ENCODE measurements around the gene TSPAN18.

Gene TSPAN18

DNA sequence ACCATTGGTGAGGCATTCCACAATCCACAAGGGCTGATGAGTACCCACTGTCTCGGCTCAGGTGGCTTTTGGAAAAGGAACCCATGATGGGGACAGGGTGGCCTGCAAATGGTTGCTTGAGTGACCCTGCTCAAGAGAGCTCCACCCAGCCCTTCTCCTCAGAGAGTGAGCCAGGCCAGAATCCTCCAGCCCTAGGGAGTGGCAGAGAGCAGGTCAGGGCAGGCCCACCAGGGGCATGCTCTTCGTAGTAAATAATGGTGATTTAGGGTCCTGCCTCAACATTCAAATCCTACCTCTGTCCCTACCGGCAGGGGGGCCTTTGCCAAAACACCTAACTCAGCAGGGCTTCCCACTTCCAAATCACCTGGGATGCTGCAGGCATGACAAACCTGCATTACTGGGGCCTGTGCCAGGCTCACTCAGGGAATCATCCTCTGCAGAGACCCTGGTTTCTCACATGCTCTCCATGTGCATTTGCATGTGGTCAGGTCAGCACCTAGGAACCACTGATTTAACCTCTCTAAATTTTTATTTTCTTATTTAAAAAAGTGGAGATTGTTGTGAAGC is 241.3 kb downstream of the TSPAN18 start:
- no peak for ATAC-seq

DNA sequence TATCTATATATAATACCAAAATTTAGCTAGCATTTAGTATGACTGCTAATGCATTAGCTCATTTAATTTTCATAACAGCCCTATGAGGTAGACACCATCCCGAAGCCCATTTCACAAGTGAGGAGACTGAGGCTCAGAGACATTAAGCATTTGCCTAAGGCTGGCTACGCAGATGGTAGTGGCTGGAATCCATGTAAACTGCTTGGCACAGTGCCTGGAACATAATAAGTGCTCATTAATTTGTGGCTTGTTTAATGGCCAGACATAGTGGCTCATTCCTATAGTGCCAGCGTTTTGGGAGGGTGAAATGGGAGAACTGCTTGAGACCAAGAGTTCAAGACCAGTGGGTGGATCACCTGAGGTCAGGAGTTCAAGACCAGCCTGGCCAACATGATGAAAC is 241.7 kb downstream of the TSPAN18 start:
- ATAC-seq = no peak

DNA sequence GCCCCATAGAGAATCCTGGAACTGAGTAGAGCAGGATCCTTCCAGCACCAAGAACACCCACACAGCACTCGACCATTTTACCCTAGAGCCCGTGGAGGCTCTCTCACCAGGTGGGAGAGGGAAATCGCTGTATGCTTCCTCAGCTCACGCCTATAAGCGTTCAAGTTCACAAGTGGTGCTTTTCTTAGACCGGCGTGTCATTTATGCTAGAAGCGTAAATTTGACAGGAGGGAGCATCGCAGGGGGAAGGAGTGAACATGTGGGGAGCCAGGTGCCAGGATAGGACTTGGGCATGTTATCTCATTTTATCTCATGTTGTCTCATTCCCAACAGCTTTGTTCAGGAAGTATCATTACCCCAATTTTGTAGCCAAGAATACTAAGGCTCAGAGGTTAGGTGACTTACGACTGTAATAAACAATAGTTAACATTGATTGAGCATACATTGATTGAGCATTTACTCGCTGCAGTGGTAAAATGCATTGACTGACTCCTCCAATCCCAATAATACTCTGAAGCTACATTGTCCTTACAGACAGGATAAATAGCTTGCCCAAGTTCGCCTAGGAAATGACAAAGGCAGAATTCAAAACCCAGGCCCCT is 243.0 kb downstream of the TSPAN18 start:
- no peak for ATAC-seq

DNA sequence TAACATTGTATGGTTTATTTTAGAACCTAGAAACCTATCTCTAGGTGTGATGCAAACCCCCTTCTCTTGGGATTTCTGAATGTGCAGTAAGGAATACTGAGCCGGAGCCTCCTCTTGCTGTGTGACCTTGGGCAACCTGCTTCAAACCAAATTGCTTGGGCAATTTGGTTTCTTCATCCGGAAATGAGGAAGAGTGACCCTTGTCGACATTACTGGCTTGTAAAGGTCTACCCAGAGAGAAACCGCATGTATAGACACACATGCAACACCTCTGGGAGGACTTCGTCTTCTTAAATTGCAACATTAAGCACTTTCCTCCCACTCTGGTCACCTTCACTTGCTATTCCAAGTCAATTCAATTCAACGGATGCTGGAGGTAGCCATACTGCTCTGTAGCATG is 243.5 kb downstream of the TSPAN18 start:
- ATAC-seq = no peak

DNA sequence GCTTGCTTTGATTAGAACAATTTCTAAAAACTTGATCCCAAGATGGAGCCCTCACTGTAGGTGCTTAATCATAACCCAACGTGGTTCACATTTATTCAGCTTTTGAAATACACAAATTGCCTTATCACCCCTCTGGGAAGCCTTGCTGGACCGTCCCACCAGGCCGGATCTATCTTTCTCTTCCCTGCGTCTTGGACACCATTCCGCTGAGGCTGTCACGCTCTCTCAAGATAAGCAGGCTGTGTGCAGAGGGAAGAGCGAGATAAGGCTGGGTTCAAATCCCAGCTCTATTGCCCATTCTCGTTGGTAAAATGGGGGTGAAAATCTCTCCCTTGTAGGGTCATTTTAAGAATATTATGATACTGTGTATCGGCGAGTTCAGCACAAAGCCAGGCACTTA is 244.4 kb downstream of the TSPAN18 start:
- no peak for ATAC-seq

GRCh38 chr11:44972746-44973435 is 246.1 kb downstream of the TSPAN18 start:
- no peak for ATAC-seq

- no peak for ATAC-seq
Observed at GRCh38 chr11:44973632-44974401, 247.1 kb downstream of the TSPAN18 start.

GRCh38 chr11:44974402-44975000 is 247.7 kb downstream of the TSPAN18 start:
- ATAC-seq = no peak

GRCh38 chr11:44976576-44976975 is 249.8 kb downstream of the TSPAN18 start:
- ATAC-seq = no peak

- ATAC-seq = peak; percentile 9 to 31
Observed at GRCh38 chr11:44977493-44977984, 250.8 kb downstream of the TSPAN18 start.

GRCh38 chr11:44978274-44978960 is 251.7 kb downstream of the TSPAN18 start:
- no peak for ATAC-seq

DNA sequence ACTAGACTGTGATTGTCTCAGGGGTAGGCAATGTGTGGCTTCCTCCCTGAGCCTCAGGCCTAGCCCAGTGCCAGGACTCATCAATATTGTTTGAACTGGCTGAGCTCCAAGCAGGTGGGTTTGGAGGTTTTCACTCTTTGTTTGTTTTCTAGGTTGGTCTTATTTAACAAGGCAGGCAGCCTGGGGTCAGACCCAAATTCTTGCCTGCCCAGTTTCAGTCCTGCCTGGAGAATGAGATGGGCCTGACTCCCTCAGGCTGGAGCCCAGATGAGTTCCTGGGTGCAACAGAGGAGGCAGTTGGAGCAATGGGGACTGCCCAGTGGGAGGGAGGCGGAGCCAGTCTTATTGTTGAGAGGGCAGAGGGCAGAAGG is 252.2 kb downstream of the TSPAN18 start:
- ATAC-seq = no peak

- no peak for ATAC-seq
Observed at GRCh38 chr11:44979543-44980399, 253.0 kb downstream of the TSPAN18 start.

- no peak for ATAC-seq
Observed at GRCh38 chr11:44980533-44981427, 254.0 kb downstream of the TSPAN18 start.
